ENCODE data around the gene RDH5.
"Not testable (repeated sequence)": the region's sequence is repeated elsewhere in the genome, so short reads cannot be mapped to it uniquely, and the experiment has no call there.

Gene RDH5

DNA sequence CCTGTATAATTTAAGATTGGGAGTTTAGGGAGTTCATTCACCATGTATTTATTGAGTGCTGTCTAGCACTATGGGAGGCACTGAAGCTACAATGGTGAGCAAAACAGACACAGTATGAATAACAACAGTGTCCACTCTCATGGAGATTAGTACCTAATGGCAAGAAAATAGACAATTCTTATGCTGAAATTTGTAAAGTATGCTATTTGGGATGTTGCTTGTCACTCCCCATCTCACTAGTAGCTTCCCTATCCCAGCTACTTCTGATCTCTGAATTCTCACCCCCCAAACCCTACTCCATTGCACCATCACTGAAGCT is 26.7 kb downstream of the RDH5 start:
- Histone ChIP-seq H3K4me1 (ENCODE audit: control insufficient read depth, insufficient read depth, low read length) (peaks cover 10% of the 10 kb centered on the region), H3K4me3 (ENCODE audit: low read length) (no peak overlapping the region), H3K27me3 (ENCODE audit: control insufficient read depth, insufficient read depth, low read length) (no peaks in the 10 kb centered on the region), H3K27ac (ENCODE audit: low read length) (no peak overlapping the region), H3K36me3 (ENCODE audit: control insufficient read depth, insufficient read depth, low read length) (peaks cover 22% of the 10 kb centered on the region; the same call in 1 of the 2 replicates), H3K9me3 (ENCODE audit: control insufficient read depth, insufficient read depth, low read length) (no peaks in the 10 kb centered on the region)
- DNase-seq (ENCODE audit: low read depth, low spot score), result no peak

DNA sequence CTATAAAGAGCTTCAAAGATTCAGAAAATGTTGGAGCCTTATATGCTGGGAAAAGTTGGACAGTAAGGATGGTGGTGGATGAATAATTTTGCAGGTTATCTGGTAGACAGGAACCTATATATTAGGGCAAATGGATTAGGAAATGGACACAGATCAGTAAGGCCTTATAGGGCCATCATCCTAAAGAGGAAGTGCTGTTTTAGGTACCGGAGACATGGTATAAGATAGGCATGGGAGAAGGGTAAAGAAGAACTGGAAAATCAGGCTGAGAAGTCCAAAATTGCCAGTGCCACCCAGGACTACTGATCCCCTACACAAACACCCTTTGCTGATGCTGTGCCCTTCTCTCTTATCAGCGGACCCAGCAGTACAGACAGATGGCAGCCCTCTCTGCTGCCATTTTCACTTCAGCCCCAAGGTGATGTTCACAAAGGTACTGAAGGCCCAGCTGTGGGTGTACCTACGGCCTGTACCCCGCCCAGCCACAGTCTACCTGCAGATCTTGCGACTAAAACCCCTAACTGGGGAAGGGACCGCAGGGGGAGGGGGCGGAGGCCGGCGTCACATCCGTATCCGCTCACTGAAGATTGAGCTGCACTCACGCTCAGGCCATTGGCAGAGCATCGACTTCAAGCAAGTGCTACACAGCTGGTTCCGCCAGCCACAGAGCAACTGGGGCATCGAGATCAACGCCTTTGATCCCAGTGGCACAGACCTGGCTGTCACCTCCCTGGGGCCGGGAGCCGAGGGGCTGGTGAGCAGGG is 28.2 kb downstream of the RDH5 start:
- H3K36me3 ChIP-seq (ENCODE audit: control insufficient read depth, insufficient read depth, low read length), result peaks cover 22% of the 10 kb centered on the region; the same call in 1 of the 2 replicates
- DNase-seq (ENCODE audit: low read depth, low spot score), result no peak
- no peaks in the 10 kb centered on the region for H3K27me3 ChIP-seq (ENCODE audit: control insufficient read depth, insufficient read depth, low read length)
- WGBS (ENCODE audit: insufficient coverage, insufficient read length), result no CpG with 5 or more reads among the region's 18 CpGs
- H3K27ac ChIP-seq (ENCODE audit: low read length), result no peak overlapping the region
- H3K4me1 ChIP-seq (ENCODE audit: control insufficient read depth, insufficient read depth, low read length), result peaks cover 8% of the 10 kb centered on the region
- no peaks in the 10 kb centered on the region for H3K9me3 ChIP-seq (ENCODE audit: control insufficient read depth, insufficient read depth, low read length)
- no peak overlapping the region; the same call in 1 of the 2 replicates for H3K4me3 ChIP-seq (ENCODE audit: low read length)

DNA sequence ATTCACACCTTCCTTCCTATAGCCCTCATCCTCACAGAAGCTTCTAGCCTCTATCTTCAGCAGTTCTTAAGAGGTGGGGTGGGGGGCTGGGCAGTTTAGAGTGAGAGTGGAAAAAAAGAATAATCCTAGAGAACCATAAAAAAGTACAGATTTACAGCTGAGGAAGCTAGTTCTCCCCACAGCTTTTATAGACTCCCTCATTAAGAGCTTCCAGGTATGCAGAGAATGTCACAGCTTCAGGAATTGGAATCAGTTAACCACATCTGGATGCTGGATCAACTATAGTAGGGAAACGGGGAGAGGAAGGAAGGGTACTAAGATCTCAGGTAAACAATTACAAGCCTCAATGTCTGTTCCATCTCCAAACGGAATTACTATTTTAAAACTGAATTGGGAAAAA is 35.1 kb downstream of the RDH5 start:
- no peak overlapping the region for H3K4me3 ChIP-seq (ENCODE audit: low read length)
- peaks cover 6% of the 10 kb centered on the region; the same call in 1 of the 2 replicates for H3K36me3 ChIP-seq (ENCODE audit: control insufficient read depth, insufficient read depth, low read length)
- no peaks in the 10 kb centered on the region for H3K4me1 ChIP-seq (ENCODE audit: control insufficient read depth, insufficient read depth, low read length)
- WGBS (ENCODE audit: insufficient coverage, insufficient read length), result no CpG with 5 or more reads among the region's 2 CpGs
- DNase-seq (ENCODE audit: low read depth, low spot score), result no peak
- no peaks in the 10 kb centered on the region for H3K27me3 ChIP-seq (ENCODE audit: control insufficient read depth, insufficient read depth, low read length)
- no peak overlapping the region for H3K27ac ChIP-seq (ENCODE audit: low read length)
- H3K9me3 ChIP-seq (ENCODE audit: control insufficient read depth, insufficient read depth, low read length), result no peaks in the 10 kb centered on the region

DNA sequence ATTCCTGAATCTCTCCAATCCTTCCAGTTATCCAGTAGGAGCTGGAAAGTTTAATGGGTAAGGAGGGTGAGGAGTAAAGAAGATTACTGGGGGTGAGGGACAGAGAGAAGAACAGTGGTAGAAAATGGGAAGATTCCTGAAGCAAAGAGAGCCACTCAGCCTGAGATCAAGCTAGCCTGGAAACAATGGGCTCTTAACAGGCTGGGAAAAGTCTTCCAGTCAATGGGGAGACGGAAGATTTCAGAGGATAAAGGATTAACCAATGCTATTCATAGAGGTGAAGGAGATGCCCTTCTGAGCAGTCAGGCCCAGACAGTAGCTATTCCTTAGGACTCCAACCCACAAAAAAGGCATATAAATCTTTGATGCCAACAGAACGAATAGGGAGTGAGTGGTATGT is 37.5 kb downstream of the RDH5 start:
- Histone ChIP-seq H3K27ac (ENCODE audit: low read length) (no peak overlapping the region), H3K27me3 (ENCODE audit: control insufficient read depth, insufficient read depth, low read length) (no peaks in the 10 kb centered on the region), H3K36me3 (ENCODE audit: control insufficient read depth, insufficient read depth, low read length) (no peaks in the 10 kb centered on the region; the same call in 1 of the 2 replicates), H3K4me1 (ENCODE audit: control insufficient read depth, insufficient read depth, low read length) (no peaks in the 10 kb centered on the region), H3K9me3 (ENCODE audit: control insufficient read depth, insufficient read depth, low read length) (no peaks in the 10 kb centered on the region), H3K4me3 (ENCODE audit: low read length) (no peak overlapping the region)
- no peak for DNase-seq (ENCODE audit: low read depth, low spot score)
- WGBS (ENCODE audit: insufficient coverage, insufficient read length), result no CpG with 5 or more reads among the region's 2 CpGs

DNA sequence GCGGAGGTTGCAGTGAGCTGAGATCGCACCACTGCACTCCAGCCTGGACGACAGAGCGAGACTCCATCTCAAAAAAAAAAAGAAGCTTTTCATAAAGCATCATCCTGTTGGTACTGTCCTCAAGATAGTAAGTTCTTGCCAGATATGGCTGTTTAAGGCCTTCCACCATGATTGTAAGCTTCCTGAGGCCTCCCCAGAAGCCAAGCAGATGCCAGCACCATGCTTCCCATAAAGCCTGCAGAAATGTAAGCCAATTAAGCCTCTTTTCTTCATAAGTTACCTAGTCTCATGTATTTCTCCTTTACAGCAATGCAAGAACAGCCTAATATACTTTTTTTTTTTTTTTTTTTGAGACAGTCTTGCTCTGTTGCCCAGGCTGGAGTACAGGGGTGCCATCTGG is 38.4 kb downstream of the RDH5 start:
- H3K4me3 ChIP-seq (ENCODE audit: low read length); H3K4me1 ChIP-seq (ENCODE audit: control insufficient read depth, insufficient read depth, low read length); H3K9me3 ChIP-seq (ENCODE audit: control insufficient read depth, insufficient read depth, low read length); DNase-seq (ENCODE audit: low read depth, low spot score); H3K36me3 ChIP-seq (ENCODE audit: control insufficient read depth, insufficient read depth, low read length); H3K27me3 ChIP-seq (ENCODE audit: control insufficient read depth, insufficient read depth, low read length); H3K27ac ChIP-seq (ENCODE audit: low read length): not testable (repeated sequence)
- WGBS (ENCODE audit: insufficient coverage, insufficient read length), result no CpG with 5 or more reads among the region's 4 CpGs

DNA sequence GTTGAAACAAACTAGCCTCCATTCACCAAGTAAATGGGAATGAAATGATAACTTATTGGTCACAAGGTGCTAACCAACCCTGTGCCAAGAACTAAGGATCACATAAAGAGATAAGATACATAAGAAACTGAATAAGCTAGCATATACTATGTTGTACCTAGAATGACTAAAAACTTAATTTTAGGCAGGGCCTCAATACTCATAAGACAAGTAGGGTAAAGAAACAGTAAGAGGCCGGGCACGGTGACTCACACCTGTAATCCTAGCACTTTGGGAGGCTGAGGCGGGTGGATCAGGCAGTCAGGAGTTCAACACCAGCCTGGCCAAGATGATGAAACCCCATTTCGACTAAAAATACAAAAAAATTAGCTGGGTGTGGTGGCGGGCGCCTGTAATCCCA is 40.5 kb downstream of the RDH5 start:
- H3K27ac ChIP-seq (ENCODE audit: low read length), result no peak overlapping the region
- DNase-seq (ENCODE audit: low read depth, low spot score), result no peak
- H3K4me1 ChIP-seq (ENCODE audit: control insufficient read depth, insufficient read depth, low read length), result no peaks in the 10 kb centered on the region
- no CpG with 5 or more reads among the region's 6 CpGs for WGBS (ENCODE audit: insufficient coverage, insufficient read length)
- H3K27me3 ChIP-seq (ENCODE audit: control insufficient read depth, insufficient read depth, low read length), result no peaks in the 10 kb centered on the region
- no peaks in the 10 kb centered on the region for H3K9me3 ChIP-seq (ENCODE audit: control insufficient read depth, insufficient read depth, low read length)
- H3K36me3 ChIP-seq (ENCODE audit: control insufficient read depth, insufficient read depth, low read length), result no peaks in the 10 kb centered on the region; the same call in 1 of the 2 replicates
- no peak overlapping the region for H3K4me3 ChIP-seq (ENCODE audit: low read length)

DNA sequence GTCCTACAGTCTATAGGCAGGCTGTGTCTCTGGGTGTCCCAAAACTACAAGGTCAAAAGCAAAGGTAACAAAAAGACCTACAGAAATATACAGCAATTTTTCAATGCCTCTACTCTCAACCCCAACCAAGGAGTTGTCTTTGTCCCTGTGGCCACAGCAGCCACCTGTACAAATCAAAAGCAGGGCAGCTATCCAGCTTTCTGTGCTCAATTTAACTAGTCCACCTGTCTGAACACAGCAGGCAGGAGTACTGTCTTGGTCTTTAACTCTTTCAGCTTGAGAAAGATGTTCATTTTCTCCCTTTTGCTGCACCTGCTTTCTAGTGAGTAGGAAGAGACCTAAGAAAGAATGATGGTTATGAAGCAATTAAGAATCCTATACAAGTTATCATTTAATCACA is 42.5 kb downstream of the RDH5 start:
- no peaks in the 10 kb centered on the region; the same call in 1 of the 2 replicates for H3K36me3 ChIP-seq (ENCODE audit: control insufficient read depth, insufficient read depth, low read length)
- no peak overlapping the region for H3K27ac ChIP-seq (ENCODE audit: low read length)
- H3K9me3 ChIP-seq (ENCODE audit: control insufficient read depth, insufficient read depth, low read length), result no peaks in the 10 kb centered on the region
- no peak for DNase-seq (ENCODE audit: low read depth, low spot score)
- no peaks in the 10 kb centered on the region for H3K27me3 ChIP-seq (ENCODE audit: control insufficient read depth, insufficient read depth, low read length)
- no peaks in the 10 kb centered on the region for H3K4me1 ChIP-seq (ENCODE audit: control insufficient read depth, insufficient read depth, low read length)
- no peak overlapping the region for H3K4me3 ChIP-seq (ENCODE audit: low read length)

DNA sequence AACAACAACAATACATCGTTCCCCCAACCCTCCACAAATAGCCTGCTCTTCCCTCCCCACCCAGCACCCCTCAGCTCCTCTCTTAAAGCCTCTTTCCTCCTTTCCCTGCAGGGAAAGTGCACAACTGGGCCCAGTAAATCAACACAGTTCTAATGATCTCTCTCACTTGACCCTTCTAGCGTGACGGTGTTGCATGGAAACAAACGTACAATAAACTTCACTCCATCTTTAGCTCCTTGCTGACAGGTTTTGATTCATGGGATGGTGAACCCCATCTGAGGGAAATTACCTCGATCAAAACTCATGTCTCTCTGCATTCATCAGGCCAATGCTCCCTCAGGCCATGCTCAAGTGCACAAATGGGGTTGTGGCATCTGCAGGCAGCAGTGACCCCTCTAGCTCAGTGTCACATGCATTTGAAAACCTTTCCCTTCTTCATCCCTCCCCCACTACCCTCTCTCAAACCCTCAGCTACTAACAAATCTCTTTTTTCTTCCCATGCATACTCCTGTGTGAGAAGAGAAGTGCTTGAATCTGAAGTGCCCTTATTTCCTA is 45.6 kb downstream of the RDH5 start:
- WGBS (ENCODE audit: insufficient coverage, insufficient read length), result no CpG with 5 or more reads among the region's 5 CpGs
- Histone ChIP-seq H3K36me3 (ENCODE audit: control insufficient read depth, insufficient read depth, low read length) (no peaks in the 10 kb centered on the region; the same call in 1 of the 2 replicates), H3K4me3 (ENCODE audit: low read length) (no peak overlapping the region)

DNA sequence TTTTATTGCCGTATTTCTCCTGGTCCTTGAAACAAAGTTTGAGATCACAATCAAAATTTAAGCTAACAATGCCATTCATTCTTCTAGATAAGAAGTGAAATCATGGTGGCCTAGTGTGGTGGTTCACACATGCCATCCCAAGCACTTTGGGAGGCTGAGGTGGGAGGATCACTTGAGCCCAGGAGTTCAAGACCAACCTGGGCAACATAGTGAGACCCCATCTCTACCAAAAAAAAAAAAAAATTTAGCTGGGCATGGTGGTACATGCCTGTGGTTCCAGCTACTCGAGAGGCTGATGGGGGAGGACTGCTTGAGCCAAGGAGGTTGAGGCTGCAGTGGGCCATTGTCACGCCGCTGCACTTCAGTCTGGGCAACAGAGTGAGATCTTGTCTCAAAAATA is 47.0 kb downstream of the RDH5 start:
- WGBS (ENCODE audit: insufficient coverage, insufficient read length), result no CpG with 5 or more reads among the region's 4 CpGs
- Histone ChIP-seq H3K4me3 (ENCODE audit: low read length) (no peak overlapping the region), H3K27me3 (ENCODE audit: control insufficient read depth, insufficient read depth, low read length) (no peaks in the 10 kb centered on the region), H3K36me3 (ENCODE audit: control insufficient read depth, insufficient read depth, low read length) (no peaks in the 10 kb centered on the region), H3K4me1 (ENCODE audit: control insufficient read depth, insufficient read depth, low read length) (no peaks in the 10 kb centered on the region), H3K27ac (ENCODE audit: low read length) (no peak overlapping the region), H3K9me3 (ENCODE audit: control insufficient read depth, insufficient read depth, low read length) (no peaks in the 10 kb centered on the region)
- DNase-seq (ENCODE audit: low read depth, low spot score), result no peak

More for the DNA sequence above, 45.6 kb downstream of the RDH5 start:
- Histone ChIP-seq H3K4me1 (ENCODE audit: control insufficient read depth, insufficient read depth, low read length) (no peaks in the 10 kb centered on the region), H3K27ac (ENCODE audit: low read length) (no peak overlapping the region), H3K9me3 (ENCODE audit: control insufficient read depth, insufficient read depth, low read length) (no peaks in the 10 kb centered on the region), H3K27me3 (ENCODE audit: control insufficient read depth, insufficient read depth, low read length) (no peaks in the 10 kb centered on the region)
- no peak for DNase-seq (ENCODE audit: low read depth, low spot score)

DNA sequence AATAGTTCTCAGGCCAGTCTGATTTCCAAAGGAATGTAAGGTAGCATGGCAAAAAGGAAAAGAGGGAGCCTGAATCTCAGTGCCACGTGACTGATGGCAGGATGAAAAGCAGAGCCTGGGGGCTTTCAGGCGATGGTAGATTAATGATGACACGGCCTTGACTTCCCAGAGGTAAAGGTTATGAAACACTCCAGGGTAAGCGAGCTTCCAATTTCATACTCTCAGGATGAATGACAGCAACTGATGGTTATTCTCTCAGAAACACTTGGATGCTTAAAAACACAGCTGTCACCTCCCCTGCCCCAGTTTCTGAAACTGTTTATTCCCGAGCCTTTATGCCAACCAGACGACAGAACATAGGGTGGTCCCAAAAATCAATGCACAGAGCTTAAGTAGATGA is 51.5 kb downstream of the RDH5 start:
- DNase-seq (ENCODE audit: low read depth, low spot score), result no peak
- no peak overlapping the region for H3K4me3 ChIP-seq (ENCODE audit: low read length)
- H3K4me1 ChIP-seq (ENCODE audit: control insufficient read depth, insufficient read depth, low read length), result no peaks in the 10 kb centered on the region
- no CpG with 5 or more reads among the region's 6 CpGs for WGBS (ENCODE audit: insufficient coverage, insufficient read length)
- H3K27ac ChIP-seq (ENCODE audit: low read length), result no peak overlapping the region
- H3K9me3 ChIP-seq (ENCODE audit: control insufficient read depth, insufficient read depth, low read length), result no peaks in the 10 kb centered on the region
- no peaks in the 10 kb centered on the region for H3K36me3 ChIP-seq (ENCODE audit: control insufficient read depth, insufficient read depth, low read length)
- H3K27me3 ChIP-seq (ENCODE audit: control insufficient read depth, insufficient read depth, low read length), result no peaks in the 10 kb centered on the region
